ENCODE data around the gene SMIM10L2A.
"Not testable (repeated sequence)": the region's sequence is repeated elsewhere in the genome, so short reads cannot be mapped to it uniquely, and the experiment has no call there.

Gene SMIM10L2A

DNA sequence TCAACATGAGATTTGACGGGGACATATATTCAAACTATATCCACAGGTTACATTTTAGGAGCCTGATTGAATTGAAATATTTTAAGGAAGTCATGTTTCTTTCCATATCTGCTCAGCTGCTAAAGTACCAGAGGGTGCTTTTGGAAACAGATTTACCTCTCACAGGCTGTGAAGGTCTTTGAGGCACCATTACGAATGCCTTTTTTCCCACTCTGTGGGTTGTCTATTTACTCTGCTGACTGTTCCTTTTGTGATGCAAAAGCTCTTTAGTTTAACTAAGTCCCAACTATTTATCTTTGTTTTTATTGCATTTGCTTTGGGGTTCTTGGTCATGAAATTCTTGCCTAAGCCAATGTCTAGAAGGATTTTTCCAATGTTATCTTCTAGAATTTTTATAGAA is 40.0 kb downstream of the SMIM10L2A start:
- not testable (repeated sequence) for DNase-seq

DNA sequence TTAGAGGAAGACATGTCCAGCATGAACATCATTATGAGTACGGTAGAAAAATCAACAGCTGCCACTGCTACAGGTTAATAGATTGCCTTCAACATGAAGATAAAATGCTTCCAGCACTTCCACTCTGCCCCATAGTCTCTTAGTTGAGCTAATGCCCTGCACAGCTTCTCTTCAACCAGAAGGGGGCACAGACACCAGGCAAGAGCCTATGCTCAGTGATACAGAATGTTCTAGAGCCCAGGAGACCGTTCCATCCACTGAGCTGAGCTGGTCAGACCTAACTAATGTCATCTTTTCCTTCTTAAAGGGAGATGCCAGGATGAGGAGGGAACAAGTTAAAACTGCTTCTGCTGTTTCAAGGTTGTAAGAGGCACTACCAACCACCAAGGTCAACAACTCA is 42.2 kb downstream of the SMIM10L2A start:
- DNase-seq = peak in 1 of 2 experiments; percentile 6

DNA sequence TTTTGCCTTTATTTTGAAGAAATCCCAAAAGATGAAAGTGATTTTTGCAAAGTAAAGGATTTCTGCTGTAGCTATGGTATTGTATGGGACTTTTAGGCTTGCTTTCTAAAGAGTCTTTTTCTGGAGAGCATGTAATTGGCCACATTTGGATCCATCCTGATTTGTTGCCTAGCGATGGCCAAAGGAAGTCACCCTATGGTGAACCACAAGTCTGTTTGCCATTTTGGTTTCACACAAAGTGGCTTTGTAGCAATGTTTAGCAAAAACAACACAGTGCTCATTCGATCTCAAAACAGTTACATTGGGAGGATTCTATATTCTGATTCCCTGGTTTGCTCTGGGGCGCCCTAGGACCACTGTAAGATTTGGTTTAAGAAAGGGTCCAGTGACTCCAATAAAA is 54.6 kb downstream of the SMIM10L2A start:
- DNase-seq = no peak

GRCh38 chrX:135477576-135477975 is 55.8 kb downstream of the SMIM10L2A start:
- DNase-seq = peak; percentile 4 to 13

All from NCI-H1930 (cell line).